DND-41 (cell line): ENCODE data around the gene INPP5A.

ENCODE experiments used
- CTCF ChIP-seq: IDR thresholded peaks from 2 replicates; pipeline ENCODE4 v1.5.1; 2012; ENCODE audit warnings: borderline replicate concordance, low read length, moderate library complexity, mild to moderate bottlenecking; ENCODE audit not compliant: poor library complexity, severe bottlenecking; ENCODE audit errors: extremely low read depth
- EZH2 ChIP-seq: IDR thresholded peaks from 3 replicates; pipeline ENCODE4 v1.6.1; 2012; ENCODE audit warnings: borderline replicate concordance, low read depth, mild to moderate bottlenecking, moderate library complexity, low read length, inconsistent platforms; ENCODE audit not compliant: severe bottlenecking

- TF ChIP-seq CTCF (no peak), EZH2 (no peak)
Measured at GRCh38 chr10:132712743-132713142, 175.2 kb downstream of the INPP5A start.
